ENCODE measurements around the gene UGT8.
"Not testable (repeated sequence)": the region's sequence is repeated elsewhere in the genome, so short reads cannot be mapped to it uniquely, and the experiment has no call there.

UGT8 gene

DNA sequence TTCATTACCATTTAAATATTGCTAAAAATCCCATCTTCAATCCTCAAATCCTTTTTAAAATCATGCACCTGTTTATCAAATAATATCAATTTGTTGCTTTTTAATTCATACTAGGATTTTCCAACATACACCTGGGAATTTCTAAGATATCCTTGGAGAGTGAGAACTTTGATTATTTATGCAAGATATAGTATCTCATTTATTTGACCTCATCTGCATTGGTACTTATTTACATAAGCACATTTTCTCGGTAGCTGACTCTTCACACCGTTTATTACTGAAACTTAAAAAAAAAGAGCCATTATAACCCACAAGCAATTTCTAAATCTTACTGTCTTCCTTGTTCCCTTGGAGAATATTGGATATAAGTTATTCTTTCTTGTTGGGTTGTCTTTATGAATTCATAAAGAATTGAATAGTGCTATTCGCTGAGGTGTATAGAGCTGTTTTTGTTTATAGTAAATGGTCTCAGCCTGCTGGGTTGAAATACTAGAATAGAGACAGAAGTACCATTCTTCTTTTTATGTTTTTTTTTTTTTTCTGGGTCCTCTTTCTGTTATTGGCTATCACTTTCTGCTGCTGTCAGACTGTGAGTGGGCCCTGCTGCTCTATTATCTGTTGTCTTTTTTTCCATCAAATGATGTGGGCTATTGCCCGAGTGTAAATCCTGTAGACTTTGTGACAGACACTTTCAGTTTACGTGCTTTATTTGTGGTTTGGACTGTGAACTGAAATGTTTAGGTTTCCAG lies 2.9 kb downstream of the UGT8 start:
- DNase-seq = no peak
- peaks cover 38% of the 10 kb centered on the region for H3K27me3 ChIP-seq
- H3K4me3 ChIP-seq (ENCODE audit: low read depth, low read length) = no peak overlapping the region
- TF ChIP-seq, protein P1, sequence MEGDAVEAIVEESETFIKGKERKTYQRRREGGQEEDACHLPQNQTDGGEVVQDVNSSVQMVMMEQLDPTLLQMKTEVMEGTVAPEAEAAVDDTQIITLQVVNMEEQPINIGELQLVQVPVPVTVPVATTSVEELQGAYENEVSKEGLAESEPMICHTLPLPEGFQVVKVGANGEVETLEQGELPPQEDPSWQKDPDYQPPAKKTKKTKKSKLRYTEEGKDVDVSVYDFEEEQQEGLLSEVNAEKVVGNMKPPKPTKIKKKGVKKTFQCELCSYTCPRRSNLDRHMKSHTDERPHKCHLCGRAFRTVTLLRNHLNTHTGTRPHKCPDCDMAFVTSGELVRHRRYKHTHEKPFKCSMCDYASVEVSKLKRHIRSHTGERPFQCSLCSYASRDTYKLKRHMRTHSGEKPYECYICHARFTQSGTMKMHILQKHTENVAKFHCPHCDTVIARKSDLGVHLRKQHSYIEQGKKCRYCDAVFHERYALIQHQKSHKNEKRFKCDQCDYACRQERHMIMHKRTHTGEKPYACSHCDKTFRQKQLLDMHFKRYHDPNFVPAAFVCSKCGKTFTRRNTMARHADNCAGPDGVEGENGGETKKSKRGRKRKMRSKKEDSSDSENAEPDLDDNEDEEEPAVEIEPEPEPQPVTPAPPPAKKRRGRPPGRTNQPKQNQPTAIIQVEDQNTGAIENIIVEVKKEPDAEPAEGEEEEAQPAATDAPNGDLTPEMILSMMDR (IDR thresholded peaks at IDR 0.05; ENCODE audit: low read depth, low read length) = no peak
- no peaks in the 10 kb centered on the region for H3K4me1 ChIP-seq
- H3K9me3 ChIP-seq = no peaks in the 10 kb centered on the region
- H3K36me3 ChIP-seq = no peaks in the 10 kb centered on the region

DNA sequence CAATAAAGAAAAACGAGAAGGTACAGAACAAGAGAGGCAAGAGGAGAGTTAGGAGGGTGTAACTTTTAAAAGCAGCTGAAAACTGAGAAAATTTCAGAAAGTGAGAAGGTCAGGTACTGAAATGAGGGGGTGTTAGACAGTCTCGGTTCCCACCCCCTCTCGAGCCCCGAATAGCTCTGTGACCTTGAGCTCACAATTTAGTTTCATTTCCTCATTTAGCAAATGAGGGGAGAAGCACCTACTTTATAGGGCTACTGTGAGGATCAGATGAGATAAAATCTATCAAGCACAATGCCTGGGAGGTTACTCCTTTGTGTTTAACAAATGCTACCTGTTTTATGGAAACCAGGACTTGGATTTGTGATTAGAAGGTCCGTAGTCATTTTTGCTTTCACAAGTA lies 4.9 kb downstream of the UGT8 start:
- no peak overlapping the region for H3K4me3 ChIP-seq (ENCODE audit: low read depth, low read length)
- no peaks in the 10 kb centered on the region for H3K9me3 ChIP-seq
- peaks cover 21% of the 10 kb centered on the region for H3K27me3 ChIP-seq
- H3K4me1 ChIP-seq = no peaks in the 10 kb centered on the region
- DNase-seq = no peak
- H3K36me3 ChIP-seq = no peaks in the 10 kb centered on the region
- TF ChIP-seq, protein P1 (IDR thresholded peaks at IDR 0.05; ENCODE audit: low read depth, low read length) = no peak

DNA sequence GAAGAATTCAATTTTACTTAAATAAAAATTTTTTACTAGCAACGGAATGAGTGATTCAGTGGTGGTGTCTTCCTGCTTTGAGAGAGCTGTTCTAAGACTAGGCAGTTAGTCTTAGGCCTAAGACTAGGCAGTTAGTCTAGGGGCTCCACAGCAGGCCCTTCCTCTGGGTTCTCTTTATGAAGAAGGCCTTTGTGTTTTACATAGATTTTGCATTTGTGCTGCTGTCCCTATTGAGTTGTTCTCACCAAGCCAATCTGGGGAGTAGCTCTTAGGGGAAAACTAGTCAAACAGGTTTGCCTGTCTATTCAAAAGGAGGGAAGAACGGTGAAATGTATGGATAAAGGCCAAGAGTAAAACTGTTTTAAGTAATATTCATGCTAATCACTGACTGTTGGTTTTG lies 7.6 kb downstream of the UGT8 start:
- Histone ChIP-seq H3K4me3 (ENCODE audit: low read depth, low read length) (no peak overlapping the region), H3K36me3 (no peaks in the 10 kb centered on the region), H3K27me3 (no peaks in the 10 kb centered on the region), H3K4me1 (no peaks in the 10 kb centered on the region), H3K9me3 (no peaks in the 10 kb centered on the region)
- DNase-seq = no peak
- TF ChIP-seq, protein P1 (IDR thresholded peaks at IDR 0.05; ENCODE audit: low read depth, low read length) = no peak

DNA sequence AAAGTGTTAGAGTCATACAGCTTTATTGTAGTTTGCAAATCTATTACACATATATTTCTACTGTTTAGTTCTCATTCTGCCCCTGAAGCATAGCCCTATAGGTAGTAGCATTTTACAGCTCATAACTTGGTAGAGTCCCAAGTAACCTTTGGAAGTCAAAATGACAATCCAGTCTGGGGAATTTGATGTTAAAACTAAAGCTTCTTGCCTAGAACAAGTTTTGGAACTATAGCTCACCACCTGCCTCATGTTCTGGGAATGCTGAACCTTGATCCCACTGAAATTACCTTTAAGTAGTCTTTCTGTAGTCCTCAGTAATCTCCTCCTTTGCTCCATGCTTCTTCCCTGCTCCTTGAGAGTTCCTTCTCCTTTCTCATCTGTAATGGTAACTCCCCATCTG lies 8.4 kb downstream of the UGT8 start:
- no peaks in the 10 kb centered on the region for H3K9me3 ChIP-seq
- H3K4me1 ChIP-seq = no peaks in the 10 kb centered on the region
- H3K4me3 ChIP-seq (ENCODE audit: low read depth, low read length) = no peak overlapping the region
- H3K36me3 ChIP-seq = no peaks in the 10 kb centered on the region
- H3K27me3 ChIP-seq = no peaks in the 10 kb centered on the region
- TF ChIP-seq, protein P1 (IDR thresholded peaks at IDR 0.05; ENCODE audit: low read depth, low read length) = no peak
- no peak for DNase-seq

DNA sequence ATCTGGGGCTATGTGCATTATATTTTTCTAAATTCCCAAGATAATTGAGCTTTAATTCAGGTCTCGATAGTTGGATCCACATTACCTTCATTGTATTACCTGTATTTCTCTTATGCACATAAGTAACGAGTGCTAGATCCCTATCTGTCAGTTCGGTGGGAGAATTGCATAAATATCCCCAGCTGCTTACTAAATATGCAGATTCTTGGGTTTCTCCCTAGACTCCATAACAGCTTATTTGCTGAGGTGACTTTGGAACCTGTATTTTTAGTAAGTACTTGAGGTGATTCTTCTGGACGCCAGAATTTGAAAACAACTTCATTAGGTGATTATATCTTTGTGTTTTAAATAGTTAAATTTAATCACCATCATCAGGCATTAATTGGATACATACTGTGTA lies 15.0 kb downstream of the UGT8 start:
- Histone ChIP-seq H3K4me3 (ENCODE audit: low read depth, low read length) (no peak overlapping the region), H3K27me3 (no peaks in the 10 kb centered on the region), H3K36me3 (no peaks in the 10 kb centered on the region), H3K9me3 (no peaks in the 10 kb centered on the region), H3K4me1 (no peaks in the 10 kb centered on the region)
- TF ChIP-seq, protein P1 (IDR thresholded peaks at IDR 0.05; ENCODE audit: low read depth, low read length) = no peak
- no peak for DNase-seq

DNA sequence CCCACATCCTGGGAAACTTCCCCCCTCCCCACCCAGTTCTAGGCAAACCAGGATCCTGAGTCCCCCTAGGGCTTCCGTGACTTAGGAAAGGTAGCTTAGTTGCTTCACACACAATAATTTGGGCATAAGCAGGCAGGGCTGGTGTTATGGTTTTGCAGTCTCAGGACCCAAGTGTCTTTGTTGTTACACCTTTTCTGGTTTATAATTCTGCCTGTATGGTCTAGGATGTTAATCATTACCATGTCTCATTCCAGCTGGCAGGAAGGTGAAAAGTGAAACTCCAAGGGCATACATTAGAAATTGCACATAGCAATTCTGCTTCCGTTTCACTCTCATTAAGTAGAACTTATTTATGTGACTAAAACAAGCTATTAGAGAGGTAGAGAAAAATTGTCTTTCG lies 16.8 kb downstream of the UGT8 start:
- Histone ChIP-seq H3K9me3 (no peaks in the 10 kb centered on the region), H3K4me3 (ENCODE audit: low read depth, low read length) (no peak overlapping the region), H3K27me3 (no peaks in the 10 kb centered on the region), H3K4me1 (no peaks in the 10 kb centered on the region), H3K36me3 (no peaks in the 10 kb centered on the region)
- DNase-seq = no peak
- TF ChIP-seq, protein P1 (IDR thresholded peaks at IDR 0.05; ENCODE audit: low read depth, low read length) = no peak

DNA sequence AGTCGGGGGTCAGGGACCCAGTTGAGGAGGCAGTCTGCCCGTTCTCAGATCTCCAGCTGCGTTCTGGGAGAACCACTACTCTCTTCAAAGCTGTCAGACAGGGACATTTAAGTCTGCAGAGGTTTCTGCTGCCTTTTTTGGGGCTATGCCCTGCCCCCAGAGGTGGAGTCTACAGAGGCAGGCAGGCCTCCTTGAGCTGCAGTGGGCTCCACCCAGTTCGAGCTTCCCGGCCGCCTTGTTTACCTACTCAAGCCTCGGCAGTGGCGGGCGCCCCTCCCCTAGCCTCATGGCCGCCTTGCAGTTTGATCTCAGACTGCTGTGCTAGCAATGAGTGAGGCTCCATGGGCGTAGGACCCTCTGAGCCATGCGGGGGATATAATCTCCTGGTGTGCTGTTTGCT lies 17.4 kb downstream of the UGT8 start:
- H3K4me3 ChIP-seq (ENCODE audit: low read depth, low read length); DNase-seq: not testable (repeated sequence)

More for the DNA sequence above, 17.4 kb downstream of the UGT8 start:
- H3K9me3 ChIP-seq, H3K36me3 ChIP-seq, H3K4me1 ChIP-seq, H3K27me3 ChIP-seq: not testable (repeated sequence)
